GM21723 (cell line): ENCODE data around the gene PLAC8L1.

Source experiments
- ATAC-seq: cut with Tn5 transposase; IDR thresholded peaks from one replicate; pipeline ENCODE4 v1.9.1; 2021; ENCODE audit warnings: mild to moderate bottlenecking, moderate library complexity; ENCODE audit not compliant: unreplicated experiment

PLAC8L1 gene

DNA sequence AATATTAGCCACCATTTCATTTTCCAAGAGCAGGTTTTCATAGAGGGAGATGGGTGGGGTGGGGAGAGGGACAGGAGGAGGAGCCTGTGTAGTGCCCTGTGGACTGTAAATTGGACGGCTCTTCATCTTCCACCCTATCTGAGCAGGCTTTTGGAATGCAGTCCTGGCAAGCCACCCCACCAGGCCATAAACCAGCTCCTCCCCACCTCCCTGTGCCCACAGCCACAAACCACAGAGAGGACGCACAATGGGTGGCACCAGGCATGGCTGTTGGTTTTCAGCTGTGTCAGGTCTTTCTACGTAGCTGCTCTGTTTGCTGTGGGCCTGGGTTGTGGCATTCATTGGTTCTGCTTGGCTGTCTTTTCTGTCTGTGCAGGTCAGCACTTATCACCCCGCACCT lies 58.0 kb downstream of the PLAC8L1 start:
- ATAC-seq: no peak

DNA sequence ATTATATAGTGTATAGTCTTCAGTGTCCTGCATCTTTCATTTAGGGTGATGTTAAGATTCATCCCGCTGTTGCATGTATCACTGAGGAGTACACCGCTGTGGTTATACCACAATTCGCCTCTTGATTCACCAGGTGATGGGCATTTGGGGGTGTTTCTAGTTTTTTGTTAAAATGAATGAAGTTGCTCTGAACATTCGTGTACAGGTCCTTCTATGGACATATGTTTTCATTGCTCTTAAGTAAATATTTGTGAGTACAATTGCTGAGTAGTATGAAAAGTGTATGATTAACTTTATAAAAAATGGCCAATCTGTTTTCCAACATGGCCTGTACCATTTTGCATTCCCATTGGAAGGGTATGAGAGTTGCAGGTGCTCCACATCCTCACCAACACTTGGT lies 61.7 kb downstream of the PLAC8L1 start:
- ATAC-seq: no peak

DNA sequence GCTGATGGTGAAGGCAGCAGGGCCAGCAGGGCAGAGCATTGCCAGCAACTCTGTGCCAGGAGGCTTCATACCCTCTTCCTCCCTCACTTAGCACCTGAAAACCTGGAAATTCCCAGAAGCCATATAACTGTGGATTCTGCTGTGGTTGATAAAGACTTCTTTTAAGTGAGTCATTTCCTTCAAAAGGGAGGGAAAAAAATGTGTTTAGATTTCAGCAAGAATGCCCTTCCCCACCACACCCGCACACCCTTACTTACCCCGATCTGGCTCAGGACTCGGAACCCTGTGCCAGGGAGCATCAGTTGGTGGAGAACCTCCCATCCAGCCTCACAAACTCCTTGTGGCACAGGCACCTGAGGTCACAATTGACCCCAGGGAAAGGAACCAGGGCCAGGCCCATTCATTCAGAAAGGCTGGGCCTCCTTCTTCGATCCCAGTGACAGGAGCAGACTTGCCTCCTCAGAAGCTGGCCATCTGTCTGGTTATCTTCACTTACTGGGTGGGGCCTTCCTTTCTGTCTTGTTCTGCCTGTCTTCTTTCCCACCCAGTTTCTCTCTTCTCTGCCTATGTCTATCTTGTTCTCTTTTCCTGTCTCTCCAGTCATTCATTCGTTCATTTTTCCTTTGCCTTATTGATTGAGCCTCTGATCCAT lies 62.6 kb downstream of the PLAC8L1 start:
- ATAC-seq: no peak

DNA sequence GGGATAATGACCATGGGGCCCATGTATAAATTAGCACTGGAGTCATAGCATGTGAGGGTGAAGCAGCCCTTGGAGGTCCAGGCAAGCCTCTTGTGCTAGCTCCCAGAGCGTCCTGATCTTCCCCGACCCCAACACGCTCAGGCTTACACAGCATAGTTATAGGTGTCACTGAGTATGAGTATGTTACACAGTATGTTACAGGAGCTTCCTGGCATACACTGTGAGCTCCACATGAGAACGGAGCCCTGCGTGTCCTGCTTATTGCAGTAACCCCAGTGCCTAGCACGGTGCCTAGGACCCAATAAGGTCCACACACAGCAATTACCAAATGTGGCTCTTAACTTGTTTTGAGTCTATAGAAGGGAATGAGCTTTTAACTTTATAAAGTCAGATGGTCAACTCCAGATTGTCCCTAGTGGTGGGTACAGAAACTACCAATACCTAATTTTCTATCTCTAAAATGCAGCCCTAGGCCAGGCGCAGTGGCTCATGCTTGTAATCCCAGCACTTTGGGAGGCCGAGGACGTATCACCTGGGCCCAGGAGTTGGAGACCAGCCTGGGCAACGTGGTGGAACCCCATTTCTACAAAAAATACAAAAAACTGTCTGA lies 64.1 kb downstream of the PLAC8L1 start:
- peak; percentile 82 for ATAC-seq

DNA sequence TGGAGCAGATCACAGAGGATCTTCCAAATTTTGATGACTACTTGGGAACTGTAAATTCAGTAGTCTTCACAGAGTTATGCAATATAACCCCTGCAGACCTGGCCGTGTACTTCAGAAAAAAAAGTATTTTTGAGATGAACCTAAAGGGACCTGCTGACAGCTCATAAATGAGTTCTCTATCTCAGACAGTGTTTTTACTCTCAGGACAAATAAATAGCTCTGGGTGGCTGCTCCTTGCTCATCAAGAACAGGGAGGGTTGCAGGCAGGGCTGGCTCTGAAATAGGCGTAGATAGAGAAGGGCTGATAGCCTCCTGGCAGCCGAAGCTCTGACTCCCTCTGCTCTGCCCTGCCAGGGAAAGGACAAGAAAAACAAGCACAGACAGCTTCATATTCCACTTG lies 64.8 kb downstream of the PLAC8L1 start:
- no peak for ATAC-seq

DNA sequence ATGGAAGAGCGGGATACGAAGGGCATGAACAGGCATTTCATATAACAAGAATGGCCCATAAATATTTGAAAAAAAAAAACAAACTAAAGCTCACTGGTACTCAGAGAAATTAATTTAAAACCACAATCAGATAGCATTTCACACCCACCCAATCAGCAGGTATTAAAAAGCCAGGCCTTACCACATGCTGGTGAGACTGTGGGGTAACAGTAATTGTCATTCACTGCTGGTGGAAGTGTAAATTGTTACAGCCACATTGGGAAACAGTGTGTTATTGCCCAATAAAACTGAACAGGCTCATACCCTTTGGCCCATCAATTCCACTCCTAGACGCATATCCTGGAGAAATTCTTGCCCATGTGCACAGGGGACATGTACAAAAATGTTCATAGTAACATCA lies 66.0 kb downstream of the PLAC8L1 start:
- ATAC-seq: no peak

DNA sequence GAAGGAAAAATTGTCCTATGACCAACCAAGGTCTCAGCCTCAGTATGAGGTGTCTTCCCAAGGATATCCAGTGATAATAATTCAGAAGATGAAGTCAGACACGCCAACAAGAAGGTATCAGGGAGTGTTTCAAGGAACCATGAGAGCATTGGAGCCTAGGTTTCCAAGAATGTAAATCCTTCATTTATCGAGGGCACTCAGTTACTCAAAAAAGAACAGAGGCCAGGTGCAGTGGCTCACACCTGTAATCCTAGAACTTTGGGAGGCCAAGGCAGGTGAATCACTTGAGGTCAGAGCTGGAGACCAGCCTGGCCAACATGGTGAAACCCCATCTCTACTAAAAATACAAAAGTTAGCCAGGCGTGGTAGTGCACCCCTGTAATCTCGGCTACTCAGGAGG lies 70.8 kb downstream of the PLAC8L1 start:
- no peak for ATAC-seq
